HCT116 (cell line): ENCODE measurements around the gene DHRSX. TPM values are rescaled to one million over a fixed set of nuclear protein-coding genes. Genes with fewer than 3 reads are reported as not detected.

ENCODE experiments used
- ATAC-seq: fragments of 200-7000 bp; cut with Tn5 transposase; 2 replicates; pipeline ENCODE4 v1.9.1; 2020; ENCODE audit warnings: mild to moderate bottlenecking, moderate library complexity
- BruUV-seq: library from RNA; stranded (reverse); fragments of 400-500 nt; replicated peaks from 2 replicates; lab custom pipeline; 2021; lab: Mats Ljungman, UMichigan
- CTCF ChIA-PET: fragments of 300-600 bp; sonication (Branson Sonifier 250); formaldehyde crosslinking; loops from one replicate; lab custom pipeline; 2021; ENCODE audit warnings: antibody characterized with exemption; lab: Charles Lee
- POLR2A ChIA-PET: fragments of 300-600, 350-600 bp; sonication (Branson Sonifier 250); formaldehyde crosslinking; loops from one replicate; lab custom pipeline; 2021; ENCODE audit warnings: antibody characterized with exemption; lab: Charles Lee
- RAD21 ChIA-PET, 2 experiments: fragments of 300-600 bp; sonication (Branson Sonifier 250); formaldehyde crosslinking; loops; one replicate each; lab custom pipeline; 2023; ENCODE audit warnings: low total read pairs in 2 of 2; ENCODE audit not compliant: uncharacterized antibody in 2 of 2, unreplicated experiment in 2 of 2, low non-redundant PET in 1 of 2; lab: Charles Lee
- DNase-seq: peaks from one replicate; pipeline ENCODE4 v3.0.0-alpha.2; 2010; ENCODE audit warnings: low read depth, low spot score
- H2AFZ ChIP-seq: fragments of 200-600 bp; shearing (Covaris generic), sonication (generic); 2 replicates; pipeline ENCODE4 v1.6.1; 2017; ENCODE audit warnings: low read depth, mixed run types, mixed read lengths, antibody characterized with exemption, low read length; ENCODE audit not compliant: poor library complexity, severe bottlenecking
- H3K27ac ChIP-seq: 2 replicates; pipeline ENCODE4 v1.5.1; 2012; ENCODE audit warnings: low read depth, low read length
- H3K27me3 ChIP-seq: fragments of 200-600 bp; sonication (generic); 2 replicates; pipeline ENCODE4 v1.6.1; 2016; ENCODE audit warnings: mixed run types, low read length, mixed read lengths; ENCODE audit not compliant: insufficient read depth
- H3K36me3 ChIP-seq, 2 experiments: fragments of 200-500 bp in 1 of 2; fragments of 200-600 bp in 1 of 2; sonication (Bioruptor generic) in 1 of 2; sonication (generic) in 1 of 2; 2 replicates each; pipeline versions ENCODE4 v1.5.1 to v1.6.1; 2014 to 2016; ENCODE audit warnings: low read length in 2 of 2, inconsistent platforms in 1 of 2, mixed read lengths in 1 of 2, mixed run types in 1 of 2; ENCODE audit not compliant: insufficient read depth in 2 of 2, control insufficient read depth in 1 of 2
- H3K4me1 ChIP-seq, 2 experiments: fragments of 200-600 bp in 1 of 2; sonication (generic) in 1 of 2; 2 replicates each; pipeline versions ENCODE4 v1.5.1 to v1.6.1; 2012 to 2017; ENCODE audit warnings: low read length in 2 of 2, inconsistent platforms in 1 of 2, mild to moderate bottlenecking in 1 of 2, mixed read lengths in 1 of 2, mixed run types in 1 of 2, moderate library complexity in 1 of 2; ENCODE audit not compliant: insufficient read depth in 2 of 2, control insufficient read depth in 1 of 2
- H3K4me2 ChIP-seq: fragments of 200-600 bp; sonication (generic); 2 replicates; pipeline ENCODE4 v1.6.1; 2017; ENCODE audit warnings: mixed run types, low read length, mixed read lengths
- H3K4me3 ChIP-seq, 2 experiments: fragments of 200-600 bp in 1 of 2; sonication (generic) in 1 of 2; replicated peaks in 1 of 2; 2 replicates each; pipeline ENCODE4 v1.5.1; 2011 to 2016; ENCODE audit warnings: low read length in 2 of 2, control low read depth in 1 of 2, low read depth in 1 of 2, mild to moderate bottlenecking in 1 of 2, mixed read lengths in 1 of 2, mixed run types in 1 of 2
- H3K79me2 ChIP-seq: fragments of 200-600 bp; sonication (generic); 2 replicates; pipeline ENCODE4 v1.6.1; 2017; ENCODE audit warnings: mild to moderate bottlenecking, mixed run types, low read length, moderate library complexity, mixed read lengths; ENCODE audit not compliant: insufficient read depth
- H3K9ac ChIP-seq: fragments of 200-600 bp; sonication (generic); 2 replicates; pipeline ENCODE4 v1.6.1; 2016; ENCODE audit warnings: low read length, mixed read lengths
- H3K9me2 ChIP-seq: fragments of 200-600 bp; sonication (generic), shearing (Covaris generic); 2 replicates; pipeline ENCODE4 v1.6.1; 2017; ENCODE audit warnings: mixed run types, mild to moderate bottlenecking, moderate library complexity; ENCODE audit not compliant: insufficient read depth
- H3K9me3 ChIP-seq, 2 experiments: fragments of 200-500 bp in 1 of 2; fragments of 200-600 bp in 1 of 2; sonication (Bioruptor generic) in 1 of 2; sonication (generic) in 1 of 2; 2 replicates each; pipeline ENCODE4 v1.6.1; 2014 to 2017; ENCODE audit warnings: low read length in 2 of 2, mixed read lengths in 2 of 2, inconsistent platforms in 1 of 2, low read depth in 1 of 2, mild to moderate bottlenecking in 1 of 2, mixed run types in 1 of 2, moderate library complexity in 1 of 2; ENCODE audit not compliant: control insufficient read depth in 1 of 2, insufficient read depth in 1 of 2
- H4K20me1 ChIP-seq: fragments of 200-600 bp; sonication (generic), shearing (Covaris generic); 2 replicates; pipeline ENCODE4 v1.6.1; 2017; ENCODE audit warnings: mixed run types, mild to moderate bottlenecking, moderate library complexity; ENCODE audit not compliant: insufficient read depth
- CEBPB ChIP-seq: IDR thresholded peaks from 2 replicates; pipeline ENCODE4 v1.6.1; 2012; ENCODE audit warnings: low read depth
- EGR1 ChIP-seq: IDR thresholded peaks from 2 replicates; pipeline ENCODE4 v1.6.1; 2012; ENCODE audit warnings: low read depth
- EZH2 ChIP-seq: fragments of 200-600 bp; sonication (generic); IDR thresholded peaks from 2 replicates; pipeline ENCODE4 v1.6.1; 2017; ENCODE audit warnings: antibody characterized with exemption, mixed run types
- EZH2phosphoT487 ChIP-seq: fragments of 200-600 bp; IDR thresholded peaks from 2 replicates; pipeline ENCODE4 v1.6.1; 2018; ENCODE audit warnings: antibody characterized with exemption, borderline replicate concordance
- RAD21 ChIP-seq: IDR thresholded peaks from 2 replicates; pipeline ENCODE4 v1.6.1; 2012; ENCODE audit warnings: low read depth, mild to moderate bottlenecking
- SIN3A ChIP-seq: IDR thresholded peaks from 2 replicates; pipeline ENCODE4 v1.6.1; 2012; ENCODE audit warnings: low read depth
- SP1 ChIP-seq: IDR thresholded peaks from 2 replicates; pipeline ENCODE4 v1.6.1; 2012; ENCODE audit warnings: low read depth
- TCF7L2 ChIP-seq: IDR thresholded peaks from 2 replicates; pipeline ENCODE4 v1.7.0; 2011; ENCODE audit warnings: borderline replicate concordance, inconsistent platforms; ENCODE audit not compliant: insufficient read depth, insufficient read length; ENCODE audit errors: extremely low read depth
- YY1 ChIP-seq: IDR thresholded peaks from 2 replicates; pipeline ENCODE4 v1.6.1; 2011; ENCODE audit warnings: low read length, low read depth, moderate library complexity, mild to moderate bottlenecking; ENCODE audit not compliant: insufficient replicate concordance; ENCODE audit errors: extremely low read depth
- ZNF274 ChIP-seq: fragments of 200-500 bp; sonication (Bioruptor generic); IDR thresholded peaks from 2 replicates; pipeline ENCODE4 v1.6.1; 2014; ENCODE audit warnings: mild to moderate bottlenecking, low read depth, low read length, inconsistent platforms
- intact Hi-C: fragments of 100-400 bp; cut with micrococcal nuclease; formaldehyde crosslinking; loops from 2 replicates; pipeline ENCODE4 v1.10.0; 2022
- total RNA-seq: library from RNA; stranded (reverse); gene quantifications from one replicate; pipeline ENCODE4 v1.2.1, GENCODE V29; 2021; ENCODE audit not compliant: unreplicated experiment
- TF ChIP-seq, protein P1 (sequence below): IDR thresholded peaks from 2 replicates; pipeline ENCODE4 v1.6.1; 2012; ENCODE audit warnings: low read depth
- TF ChIP-seq, protein P2 (sequence below): IDR thresholded peaks from 2 replicates; pipeline ENCODE4 v1.6.1; 2012

Gene DHRSX
- total RNA-seq, 1 experiment from 2014 or later, result 11.9 TPM

GRCh38 chrX:2284133-2284532, 216.6 kb downstream of the DHRSX start:
- Histone ChIP-seq H3K36me3 (no peaks in the 10 kb centered on the region), H3K79me2 (no peaks in the 10 kb centered on the region), H3K4me3 (no peak overlapping the region), H3K9ac (no peak overlapping the region), H3K9me2 (no peaks in the 10 kb centered on the region), H2AFZ (no peak overlapping the region), H3K4me2 (no peak overlapping the region), H3K9me3 (no peaks in the 10 kb centered on the region), H3K27me3 (0 out of 2 replicates have a peak, but pooled peaks cover 4% of the 10 kb centered on the region), H3K4me1 (no peaks in the 10 kb centered on the region), H4K20me1 (no peaks in the 10 kb centered on the region), H3K27ac (no peak overlapping the region)
- ATAC-seq (no peak), DNase-seq (no peak)
- RAD21 ChIA-PET, result no interaction called here
- no TSS peak for BruUV-seq
- CTCF ChIA-PET, result no interaction called here
- TF ChIP-seq SP1 (no peak), EZH2 (no peak), SIN3A (no peak)
- intact Hi-C loops, result no loop called here
- POLR2A ChIA-PET, result no interaction called here

DNA sequence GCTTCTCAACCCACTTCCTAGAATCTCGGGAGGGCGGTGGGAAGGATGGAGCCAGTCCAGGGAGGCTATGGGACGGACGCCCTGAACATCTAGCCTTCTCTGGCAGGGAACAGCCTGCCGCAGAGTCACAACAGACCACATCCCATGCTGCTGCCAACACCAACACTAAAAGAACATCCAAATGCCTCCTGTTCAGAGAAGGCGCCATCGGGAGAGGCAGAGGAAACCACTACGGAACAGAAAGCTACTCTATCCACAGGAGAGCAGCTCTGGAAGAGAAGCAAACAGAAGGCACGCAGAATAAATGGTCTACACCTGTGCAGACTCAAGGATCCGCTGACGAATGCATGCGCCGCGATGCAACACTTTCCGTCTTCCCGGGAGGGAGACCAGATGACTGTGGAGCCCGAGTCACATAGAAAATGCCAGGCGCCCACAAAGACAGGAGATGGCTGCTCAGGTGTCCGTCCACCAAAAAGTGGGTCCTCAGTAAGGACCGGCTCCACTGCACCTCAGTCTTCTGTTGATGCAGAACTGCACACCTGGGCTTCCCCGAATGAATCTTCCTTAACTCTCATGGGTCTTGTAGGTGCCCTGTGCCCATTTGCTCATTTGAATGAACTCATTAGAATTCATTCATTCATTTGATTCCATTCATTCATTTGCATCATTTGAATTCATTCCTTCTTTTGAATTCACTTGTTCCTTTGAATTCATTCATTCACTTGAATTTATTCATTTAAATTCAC, 217.5 kb downstream of the DHRSX start:
- Histone ChIP-seq H3K4me2 (no peak overlapping the region), H3K9me2 (no peaks in the 10 kb centered on the region), H4K20me1 (no peaks in the 10 kb centered on the region), H3K27ac (no peak overlapping the region), H3K4me3 (no peak overlapping the region), H3K79me2 (no peaks in the 10 kb centered on the region), H3K36me3 (no peaks in the 10 kb centered on the region), H3K9ac (no peak overlapping the region), H3K4me1 (no peaks in the 10 kb centered on the region), H2AFZ (no peak overlapping the region), H3K9me3 (no peaks in the 10 kb centered on the region), H3K27me3 (0 out of 2 replicates have a peak, but pooled peaks cover 4% of the 10 kb centered on the region)
- ATAC-seq, result peak; percentile 14; the same call in 1 of the 2 replicates
- intact Hi-C loops, result no loop called here
- BruUV-seq, result no TSS peak
- no peak for DNase-seq
- TF ChIP-seq SIN3A, result no peak
- TF ChIP-seq TCF7L2, result no peak
- TF ChIP-seq EGR1, result no peak
- TF ChIP-seq, protein P1, sequence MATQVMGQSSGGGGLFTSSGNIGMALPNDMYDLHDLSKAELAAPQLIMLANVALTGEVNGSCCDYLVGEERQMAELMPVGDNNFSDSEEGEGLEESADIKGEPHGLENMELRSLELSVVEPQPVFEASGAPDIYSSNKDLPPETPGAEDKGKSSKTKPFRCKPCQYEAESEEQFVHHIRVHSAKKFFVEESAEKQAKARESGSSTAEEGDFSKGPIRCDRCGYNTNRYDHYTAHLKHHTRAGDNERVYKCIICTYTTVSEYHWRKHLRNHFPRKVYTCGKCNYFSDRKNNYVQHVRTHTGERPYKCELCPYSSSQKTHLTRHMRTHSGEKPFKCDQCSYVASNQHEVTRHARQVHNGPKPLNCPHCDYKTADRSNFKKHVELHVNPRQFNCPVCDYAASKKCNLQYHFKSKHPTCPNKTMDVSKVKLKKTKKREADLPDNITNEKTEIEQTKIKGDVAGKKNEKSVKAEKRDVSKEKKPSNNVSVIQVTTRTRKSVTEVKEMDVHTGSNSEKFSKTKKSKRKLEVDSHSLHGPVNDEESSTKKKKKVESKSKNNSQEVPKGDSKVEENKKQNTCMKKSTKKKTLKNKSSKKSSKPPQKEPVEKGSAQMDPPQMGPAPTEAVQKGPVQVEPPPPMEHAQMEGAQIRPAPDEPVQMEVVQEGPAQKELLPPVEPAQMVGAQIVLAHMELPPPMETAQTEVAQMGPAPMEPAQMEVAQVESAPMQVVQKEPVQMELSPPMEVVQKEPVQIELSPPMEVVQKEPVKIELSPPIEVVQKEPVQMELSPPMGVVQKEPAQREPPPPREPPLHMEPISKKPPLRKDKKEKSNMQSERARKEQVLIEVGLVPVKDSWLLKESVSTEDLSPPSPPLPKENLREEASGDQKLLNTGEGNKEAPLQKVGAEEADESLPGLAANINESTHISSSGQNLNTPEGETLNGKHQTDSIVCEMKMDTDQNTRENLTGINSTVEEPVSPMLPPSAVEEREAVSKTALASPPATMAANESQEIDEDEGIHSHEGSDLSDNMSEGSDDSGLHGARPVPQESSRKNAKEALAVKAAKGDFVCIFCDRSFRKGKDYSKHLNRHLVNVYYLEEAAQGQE, result no peak
- TF ChIP-seq ZNF274, result no peak
- no peak for TF ChIP-seq CEBPB
- no peak for TF ChIP-seq RAD21
- TF ChIP-seq, protein P2, sequence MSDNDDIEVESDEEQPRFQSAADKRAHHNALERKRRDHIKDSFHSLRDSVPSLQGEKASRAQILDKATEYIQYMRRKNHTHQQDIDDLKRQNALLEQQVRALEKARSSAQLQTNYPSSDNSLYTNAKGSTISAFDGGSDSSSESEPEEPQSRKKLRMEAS, result no peak
- TF ChIP-seq EZH2phosphoT487, result no peak
- no peak for TF ChIP-seq EZH2
- TF ChIP-seq YY1, result no peak
- ChIA-PET POLR2A (no interaction called here), RAD21 (no interaction called here), CTCF (no interaction called here)
